HEK293 (cell line): ENCODE results near the gene WDR17.

Experiments used
- CTCF ChIA-PET: fragments of 350-600 bp; formaldehyde crosslinking; extraction: SDS; loops from one replicate; lab custom pipeline; 2021; ENCODE audit warnings: antibody characterized with exemption; lab: Yijun Ruan, JAX
- POLR2A ChIA-PET: fragments of 300-600 bp; formaldehyde crosslinking; extraction: SDS; loops from one replicate; lab custom pipeline; 2020; ENCODE audit warnings: antibody characterized with exemption, inconsistent platforms; lab: Yijun Ruan, JAX
- H3K27ac ChIP-seq: fragments of 200-500 bp; sonication (Bioruptor generic); 2 replicates; pipeline ENCODE4 v1.5.1; 2014; ENCODE audit warnings: low read depth, low read length, control low read depth, inconsistent platforms; ENCODE audit errors: extremely low read depth
- H3K36me3 ChIP-seq, 2 experiments: fragments of 200-500 bp in 1 of 2; sonication (Bioruptor generic) in 1 of 2; 1 replicate in 1 of 2; 2 replicates in 1 of 2; pipeline ENCODE4 v1.5.1; 2014 to 2017; ENCODE audit warnings: inconsistent platforms in 2 of 2, low read length in 2 of 2; ENCODE audit not compliant: control insufficient read depth in 2 of 2, insufficient read depth in 1 of 2
- H3K4me1 ChIP-seq: fragments of 200-500 bp; sonication (Bioruptor generic); 2 replicates; pipeline ENCODE4 v1.5.1; 2014; ENCODE audit warnings: mild to moderate bottlenecking, low read length, inconsistent platforms; ENCODE audit not compliant: control insufficient read depth, insufficient read depth
- H3K4me3 ChIP-seq: 2 replicates; pipeline ENCODE4 v1.5.1; 2011; ENCODE audit warnings: low read depth, mild to moderate bottlenecking, control low read depth, low read length, moderate library complexity
- H3K9me3 ChIP-seq: fragments of 200-500 bp; sonication (Bioruptor generic); 2 replicates; pipeline ENCODE4 v1.5.1; 2014; ENCODE audit warnings: low read depth, low read length, inconsistent platforms; ENCODE audit not compliant: control insufficient read depth, insufficient read depth
- GFI1B ChIP-seq: fragments of 450-650 bp; formaldehyde crosslinking; IDR thresholded peaks from 2 replicates; pipeline ENCODE4 v1.5.1; 2016; ENCODE audit warnings: missing biosample characterization, missing genetic modification characterization
- SCRT2 ChIP-seq: fragments of 450-650 bp; formaldehyde crosslinking; IDR thresholded peaks from 2 replicates; pipeline ENCODE4 v1.5.1; 2016; ENCODE audit warnings: missing biosample characterization, missing genetic modification characterization
- SP7 ChIP-seq: fragments of 450-650 bp; formaldehyde crosslinking; IDR thresholded peaks from 2 replicates; pipeline ENCODE4 v1.5.1; 2016; ENCODE audit warnings: missing biosample characterization, missing genetic modification characterization
- ZEB2 ChIP-seq: fragments of 450-650 bp; formaldehyde crosslinking; IDR thresholded peaks from 2 replicates; pipeline ENCODE4 v1.5.1; 2016; ENCODE audit warnings: missing biosample characterization, missing genetic modification characterization
- ZFP3 ChIP-seq: fragments of 450-650 bp; formaldehyde crosslinking; IDR thresholded peaks from 2 replicates; pipeline ENCODE4 v1.5.1; 2016; ENCODE audit warnings: low read depth, missing biosample characterization, missing genetic modification characterization
- ZFP69B ChIP-seq: fragments of 450-650 bp; formaldehyde crosslinking; IDR thresholded peaks from 2 replicates; pipeline ENCODE4 v1.5.1; 2016; ENCODE audit warnings: missing biosample characterization, missing genetic modification characterization
- ZIC2 ChIP-seq: fragments of 450-650 bp; formaldehyde crosslinking; IDR thresholded peaks from 2 replicates; pipeline ENCODE4 v1.5.1; 2016; ENCODE audit warnings: missing biosample characterization, missing genetic modification characterization
- ZNF10 ChIP-seq: fragments of 450-650 bp; formaldehyde crosslinking; IDR thresholded peaks from 2 replicates; pipeline ENCODE4 v1.5.1; 2017; ENCODE audit warnings: missing biosample characterization, missing genetic modification characterization
- ZNF146 ChIP-seq: fragments of 450-650 bp; formaldehyde crosslinking; IDR thresholded peaks from 2 replicates; pipeline ENCODE4 v1.5.1; 2016; ENCODE audit warnings: missing biosample characterization, missing genetic modification characterization
- ZNF18 ChIP-seq: fragments of 450-650 bp; formaldehyde crosslinking; IDR thresholded peaks from 2 replicates; pipeline ENCODE4 v1.5.1; 2016; ENCODE audit warnings: missing biosample characterization, missing genetic modification characterization
- ZNF184 ChIP-seq: fragments of 450-650 bp; IDR thresholded peaks from 2 replicates; pipeline ENCODE4 v1.5.1; 2018; ENCODE audit warnings: missing biosample characterization, mild to moderate bottlenecking, missing genetic modification characterization
- ZNF239 ChIP-seq: fragments of 450-650 bp; formaldehyde crosslinking; IDR thresholded peaks from 2 replicates; pipeline ENCODE4 v1.5.1; 2016; ENCODE audit warnings: missing biosample characterization, missing genetic modification characterization
- ZNF248 ChIP-seq: fragments of 450-650 bp; formaldehyde crosslinking; IDR thresholded peaks from 2 replicates; pipeline ENCODE4 v1.5.1; 2017; ENCODE audit warnings: missing biosample characterization, missing genetic modification characterization
- ZNF302 ChIP-seq: fragments of 450-650 bp; formaldehyde crosslinking; IDR thresholded peaks from 2 replicates; pipeline ENCODE4 v1.5.1; 2016; ENCODE audit warnings: missing biosample characterization, missing genetic modification characterization, low read depth
- ZNF391 ChIP-seq: fragments of 450-650 bp; formaldehyde crosslinking; IDR thresholded peaks from 2 replicates; pipeline ENCODE4 v1.5.1; 2016; ENCODE audit warnings: low read depth, missing biosample characterization, missing genetic modification characterization, borderline replicate concordance
- ZNF555 ChIP-seq: fragments of 450-650 bp; formaldehyde crosslinking; conservative IDR thresholded peaks from 2 replicates; pipeline ENCODE4 v1.5.1; 2017; ENCODE audit warnings: missing biosample characterization, mild to moderate bottlenecking, missing genetic modification characterization, inconsistent platforms
- ZNF600 ChIP-seq: fragments of 450-650 bp; formaldehyde crosslinking; IDR thresholded peaks from 2 replicates; pipeline ENCODE4 v1.5.1; 2016; ENCODE audit warnings: missing biosample characterization, missing genetic modification characterization
- ZNF621 ChIP-seq: fragments of 450-650 bp; formaldehyde crosslinking; IDR thresholded peaks from 2 replicates; pipeline ENCODE4 v1.5.1; 2017; ENCODE audit warnings: missing biosample characterization, missing genetic modification characterization
- ZNF707 ChIP-seq: fragments of 450-650 bp; formaldehyde crosslinking; IDR thresholded peaks from 2 replicates; pipeline ENCODE4 v1.5.1; 2016; ENCODE audit warnings: missing biosample characterization, missing genetic modification characterization
- ZNF747 ChIP-seq: fragments of 450-650 bp; formaldehyde crosslinking; IDR thresholded peaks from 2 replicates; pipeline ENCODE4 v1.5.1; 2016; ENCODE audit warnings: missing biosample characterization, missing genetic modification characterization
- ZNF76 ChIP-seq: fragments of 450-650 bp; formaldehyde crosslinking; IDR thresholded peaks from 2 replicates; pipeline ENCODE4; 2016; ENCODE audit warnings: low read depth, missing biosample characterization, missing genetic modification characterization, borderline replicate concordance
- ZNF792 ChIP-seq: fragments of 450-650 bp; formaldehyde crosslinking; IDR thresholded peaks from 2 replicates; pipeline ENCODE4 v1.5.1; 2016; ENCODE audit warnings: missing biosample characterization, missing genetic modification characterization
- TF ChIP-seq, protein P1 (sequence below): fragments of 450-650 bp; formaldehyde crosslinking; IDR thresholded peaks from 2 replicates; pipeline ENCODE4 v1.5.1; 2016; ENCODE audit warnings: missing biosample characterization, missing genetic modification characterization

WDR17 gene

GRCh38 chr4:176150704-176151103, 85.1 kb downstream of the WDR17 start:
- ChIA-PET POLR2A (no interaction called here), CTCF (interaction anchor here (0.5 to 2.3 kb wide), 10 partner anchors 25 to 940 kb away, joined by 3 to 21 read pairs (median 4); no protein-coding TSS in a partner anchor)
- TF ChIP-seq ZNF248 (no peak), ZNF10 (tag by site-specific recombination) (no peak), ZNF600 (tag by site-specific recombination) (no peak), ZNF302 (tag by site-specific recombination) (no peak), ZNF18 (tag by site-specific recombination) (no peak), ZNF707 (tag by site-specific recombination) (no peak), ZNF239 (tag by site-specific recombination) (no peak), ZNF76 (tag by site-specific recombination) (no peak), ZNF391 (tag by site-specific recombination) (no peak), ZNF792 (tag by site-specific recombination) (no peak), SP7 (no peak), GFI1B (tag by site-specific recombination) (no peak)
- no peaks in the 10 kb centered on the region; a peak in 1 of 3 replicates for H3K36me3 ChIP-seq
- H3K27ac ChIP-seq: no peak overlapping the region
- no peak overlapping the region for H3K4me3 ChIP-seq
- H3K4me1 ChIP-seq: no peaks in the 10 kb centered on the region
- H3K9me3 ChIP-seq: no peaks in the 10 kb centered on the region

- ChIA-PET POLR2A (no interaction called here), CTCF (no interaction called here)
- no peak for TF ChIP-seq ZEB2
- no peak for TF ChIP-seq ZNF248
- no peak for TF ChIP-seq ZNF555
- Histone ChIP-seq H3K4me1 (no peaks in the 10 kb centered on the region), H3K27ac (no peak overlapping the region), H3K4me3 (no peak overlapping the region), H3K9me3 (no peaks in the 10 kb centered on the region), H3K36me3 (no peaks in the 10 kb centered on the region; a peak in 1 of 3 replicates)
Observed at GRCh38 chr4:176153124-176153523, 87.5 kb downstream of the WDR17 start.

DNA sequence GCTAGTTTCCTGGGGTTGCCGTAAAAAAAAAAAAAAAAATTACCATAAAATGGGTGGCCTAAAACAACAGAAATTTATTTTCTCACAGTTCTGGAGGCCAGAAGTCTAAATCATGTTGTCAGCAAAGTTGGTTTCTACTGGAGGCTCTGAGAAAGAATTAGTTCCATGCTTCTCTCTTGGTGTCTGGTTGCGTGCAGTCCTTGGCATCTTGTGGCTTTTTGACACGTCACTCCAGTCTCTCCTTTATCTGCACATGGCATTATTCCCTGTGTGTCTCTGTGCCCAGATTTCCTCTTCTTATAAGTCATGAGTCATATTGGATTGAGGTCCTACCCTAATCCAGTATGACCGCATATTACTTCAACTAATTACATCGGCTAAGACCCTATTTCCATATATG, 91.0 kb downstream of the WDR17 start:
- Histone ChIP-seq H3K4me1 (no peaks in the 10 kb centered on the region), H3K27ac (no peak overlapping the region), H3K9me3 (no peaks in the 10 kb centered on the region), H3K4me3 (no peak overlapping the region), H3K36me3 (peaks cover 0 to 2% of the 10 kb centered on the region in 2 experiments; a peak in 2 of 3 replicates)
- ChIA-PET POLR2A (no interaction called here), CTCF (no interaction called here)
- TF ChIP-seq ZNF146 (tag by site-specific recombination) (no peak), ZIC2 (tag by site-specific recombination) (no peak), SCRT2 (no peak), ZNF792 (tag by site-specific recombination) (no peak), ZNF184 (tag by site-specific recombination) (no peak), ZFP69B (tag by site-specific recombination) (no peak), ZNF747 (tag by site-specific recombination) (no peak), ZNF621 (tag by site-specific recombination) (no peak), ZFP3 (no peak)
- TF ChIP-seq, protein P1, sequence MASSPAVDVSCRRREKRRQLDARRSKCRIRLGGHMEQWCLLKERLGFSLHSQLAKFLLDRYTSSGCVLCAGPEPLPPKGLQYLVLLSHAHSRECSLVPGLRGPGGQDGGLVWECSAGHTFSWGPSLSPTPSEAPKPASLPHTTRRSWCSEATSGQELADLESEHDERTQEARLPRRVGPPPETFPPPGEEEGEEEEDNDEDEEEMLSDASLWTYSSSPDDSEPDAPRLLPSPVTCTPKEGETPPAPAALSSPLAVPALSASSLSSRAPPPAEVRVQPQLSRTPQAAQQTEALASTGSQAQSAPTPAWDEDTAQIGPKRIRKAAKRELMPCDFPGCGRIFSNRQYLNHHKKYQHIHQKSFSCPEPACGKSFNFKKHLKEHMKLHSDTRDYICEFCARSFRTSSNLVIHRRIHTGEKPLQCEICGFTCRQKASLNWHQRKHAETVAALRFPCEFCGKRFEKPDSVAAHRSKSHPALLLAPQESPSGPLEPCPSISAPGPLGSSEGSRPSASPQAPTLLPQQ: no peak
